DMS 273 (cell line): Measurements from ENCODE around the gene GCNT4.
A peak's percentile ranks its signal among the peaks of the same experiment; 100 is the strongest.
"Not testable (repeated sequence)": the region's sequence is repeated elsewhere in the genome, so short reads cannot be mapped to it uniquely, and the experiment has no call there.

Experiments used
- DNase-seq: peaks from one replicate; lab custom pipeline; 2025; ENCODE audit not compliant: unreplicated experiment; lab: John Stamatoyannopoulos, UW

The GCNT4 gene, protein sequence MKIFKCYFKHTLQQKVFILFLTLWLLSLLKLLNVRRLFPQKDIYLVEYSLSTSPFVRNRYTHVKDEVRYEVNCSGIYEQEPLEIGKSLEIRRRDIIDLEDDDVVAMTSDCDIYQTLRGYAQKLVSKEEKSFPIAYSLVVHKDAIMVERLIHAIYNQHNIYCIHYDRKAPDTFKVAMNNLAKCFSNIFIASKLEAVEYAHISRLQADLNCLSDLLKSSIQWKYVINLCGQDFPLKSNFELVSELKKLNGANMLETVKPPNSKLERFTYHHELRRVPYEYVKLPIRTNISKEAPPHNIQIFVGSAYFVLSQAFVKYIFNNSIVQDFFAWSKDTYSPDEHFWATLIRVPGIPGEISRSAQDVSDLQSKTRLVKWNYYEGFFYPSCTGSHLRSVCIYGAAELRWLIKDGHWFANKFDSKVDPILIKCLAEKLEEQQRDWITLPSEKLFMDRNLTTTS

GRCh38 chr5:75052192-75053053, at the start of gene GCNT4:
TSS of gene GCNT4 (minus strand) at chr5:75052558. CDS start at chr5:75030037, 22,521 bp downstream.
- DNase-seq = peak; percentile 77

- not testable (repeated sequence) for DNase-seq
Observed at GRCh38 chr5:75095956-75096355, 43.6 kb upstream of the GCNT4 start.

DNA sequence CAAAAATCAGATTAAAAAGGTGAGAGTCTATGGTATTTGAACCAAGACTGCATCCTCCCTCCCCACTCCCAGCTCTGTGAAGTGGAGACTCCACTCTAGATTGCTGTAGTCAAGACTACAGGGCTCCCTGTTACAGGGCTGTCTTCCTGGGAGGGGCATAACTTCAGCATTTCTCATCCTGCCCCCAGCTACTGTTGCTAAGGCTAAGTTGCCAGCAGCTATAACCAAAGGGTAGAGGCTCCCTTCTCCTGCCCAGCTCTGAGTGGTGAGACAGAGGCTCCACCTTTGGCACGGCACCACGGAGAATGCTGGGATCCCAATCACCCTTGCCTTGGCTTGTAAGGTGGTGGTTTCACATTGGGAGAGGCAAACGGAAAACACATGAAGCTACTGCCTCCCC, 39.2 kb upstream of the GCNT4 start:
- DNase-seq = no peak

- no peak for DNase-seq
Observed at GRCh38 chr5:75089662-75090061, 37.3 kb upstream of the GCNT4 start.

GRCh38 chr5:75089137-75089536, 36.8 kb upstream of the GCNT4 start:
- no peak for DNase-seq

GRCh38 chr5:75088648-75089047, 36.3 kb upstream of the GCNT4 start:
- no peak for DNase-seq

- DNase-seq = no peak
Observed at GRCh38 chr5:75081510-75081909, 29.2 kb upstream of the GCNT4 start.

- not testable (repeated sequence) for DNase-seq
Observed at GRCh38 chr5:75079346-75079745, 27.0 kb upstream of the GCNT4 start.

GRCh38 chr5:75078027-75078426, 25.7 kb upstream of the GCNT4 start:
- no peak for DNase-seq

DNA sequence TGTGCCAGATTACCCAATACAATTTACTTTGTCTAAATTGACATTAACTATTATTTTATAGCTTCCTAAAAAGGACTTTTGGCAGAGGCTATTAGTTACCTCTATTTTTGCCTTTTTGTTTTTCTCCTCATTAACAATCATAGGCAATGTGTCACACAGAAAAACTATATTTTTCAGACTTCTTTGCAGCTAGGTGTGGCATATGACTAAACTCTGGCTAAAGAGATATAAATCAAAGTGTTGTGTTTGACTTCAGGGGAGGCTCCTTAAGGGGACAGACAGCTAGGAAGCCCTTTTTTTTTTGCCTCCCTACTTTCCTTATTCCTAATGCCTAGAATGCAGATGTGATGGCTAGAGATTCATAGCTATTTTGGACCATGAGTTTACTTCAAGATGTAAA, 19.7 kb upstream of the GCNT4 start:
- DNase-seq = no peak

- DNase-seq = no peak
Observed at GRCh38 chr5:75071100-75071499, 18.7 kb upstream of the GCNT4 start.

- DNase-seq = no peak
Observed at GRCh38 chr5:75067434-75067833, 15.1 kb upstream of the GCNT4 start.

GRCh38 chr5:75062925-75063531, 10.7 kb upstream of the GCNT4 start:
- DNase-seq = no peak

- DNase-seq = no peak
Observed at GRCh38 chr5:75059912-75060545, 7.7 kb upstream of the GCNT4 start.

GRCh38 chr5:75058986-75059535, 6.7 kb upstream of the GCNT4 start:
- DNase-seq = no peak

DNA sequence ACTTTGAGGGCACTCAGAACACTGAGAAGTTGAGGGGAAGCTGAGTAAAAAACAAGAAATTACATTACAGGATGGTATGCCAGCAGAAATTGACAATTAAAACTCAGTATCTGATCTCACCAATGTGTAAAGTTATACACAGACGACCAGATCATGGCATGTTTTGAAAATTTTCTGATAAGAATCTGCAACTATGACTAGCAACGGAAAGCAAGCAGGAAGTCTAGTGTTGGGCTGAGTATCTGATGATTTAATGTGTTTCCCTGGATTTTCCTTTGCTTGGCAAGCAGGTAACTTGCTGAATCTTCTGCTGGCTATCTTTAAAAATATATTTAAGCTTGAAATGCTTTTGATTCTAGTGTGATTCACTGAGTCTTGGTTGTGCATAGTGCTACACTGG, 5.2 kb upstream of the GCNT4 start:
- DNase-seq = no peak

- no peak for DNase-seq
Observed at GRCh38 chr5:75055727-75056144, 3.4 kb upstream of the GCNT4 start.

DNA sequence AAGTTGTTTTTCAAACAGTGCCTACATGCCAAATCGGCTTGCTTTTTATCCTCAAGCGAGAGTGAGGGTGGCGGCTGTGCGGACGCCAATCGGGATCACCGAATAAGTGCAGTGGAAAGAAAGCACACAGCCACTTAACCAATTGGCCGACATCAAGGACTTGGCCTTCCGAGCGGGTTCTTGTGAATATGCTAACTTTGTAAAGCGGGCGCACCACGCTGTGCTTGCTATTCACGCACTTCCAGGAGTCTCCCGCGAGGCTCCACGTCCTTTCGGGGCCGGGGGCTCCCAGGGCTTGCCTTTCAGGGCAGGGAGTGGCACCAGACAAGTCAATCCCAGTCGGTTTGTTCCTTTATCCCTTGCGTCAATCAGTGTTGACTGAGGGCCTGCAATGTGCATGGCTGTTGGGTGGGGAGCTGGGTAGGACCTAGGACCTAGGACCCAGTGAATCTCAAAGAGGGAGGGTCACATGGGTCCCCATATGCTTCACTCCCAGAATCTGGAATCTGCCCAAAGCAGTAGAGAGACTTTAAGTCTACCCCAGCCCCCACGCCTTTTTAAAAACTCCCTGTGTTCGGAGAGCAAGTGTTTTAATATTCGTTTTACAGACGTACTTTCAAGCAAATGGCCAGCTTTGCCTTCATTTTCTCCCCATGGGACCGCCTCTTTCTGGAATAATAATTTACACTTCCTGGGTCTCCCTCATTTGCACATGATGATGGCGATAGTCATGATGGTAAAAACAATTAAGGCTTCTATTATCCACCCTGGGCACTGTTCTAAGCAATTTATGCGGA, 2.0 kb upstream of the GCNT4 start:
- DNase-seq = peak; percentile 71

DNA sequence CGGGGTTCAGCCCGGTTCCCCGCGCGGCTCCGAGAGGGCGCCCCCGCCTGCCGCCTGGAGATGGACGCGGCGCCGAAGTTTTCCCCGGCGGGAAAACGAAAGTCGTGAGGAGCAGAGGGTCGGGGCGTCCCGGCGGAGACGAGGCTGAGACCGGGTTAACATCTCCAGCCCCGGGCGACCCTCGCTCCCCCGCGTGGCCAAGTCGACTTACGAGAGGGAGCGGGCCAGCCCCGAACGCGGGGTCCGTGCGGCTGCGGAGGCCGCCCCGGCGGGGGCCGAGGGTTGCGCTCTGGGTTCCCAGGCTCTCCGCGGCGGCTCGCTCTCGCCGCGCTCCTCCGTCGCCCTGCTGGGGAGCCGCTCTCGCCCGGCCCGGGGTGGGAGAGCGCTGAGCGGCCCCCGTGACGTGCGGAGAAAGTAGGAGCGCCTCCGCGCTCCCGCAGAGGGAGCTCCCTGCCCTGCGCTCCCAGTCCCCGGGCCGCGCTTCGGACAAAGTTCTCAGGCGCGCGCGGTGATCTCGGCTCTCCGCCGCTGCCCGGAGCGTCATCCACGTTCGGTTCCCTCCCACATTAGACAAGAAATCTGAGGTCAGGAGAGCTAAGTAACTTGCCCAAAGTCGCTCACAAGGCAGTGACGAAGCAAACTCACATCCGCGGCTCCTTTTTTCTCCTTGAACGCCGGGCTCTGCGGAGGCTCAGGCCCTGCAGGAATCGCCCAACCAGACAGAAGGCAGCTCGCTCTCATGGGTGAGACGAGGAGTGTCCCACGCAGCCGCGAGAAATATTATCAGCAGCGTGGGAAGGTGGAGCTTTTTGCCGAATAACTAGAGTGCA, 1.2 kb upstream of the GCNT4 start:
- DNase-seq = peak; percentile 85
